Vagina (tissue), 2 donors: Measurements from ENCODE around the gene SIGLEC10.

Experiments used
- POLR2AphosphoS5 ChIP-seq, 2 donors: sonication (generic); formaldehyde crosslinking; IDR thresholded peaks; one replicate each; pipeline ENCODE4 v1.9.0; 2017; ENCODE audit warnings: antibody characterized with exemption in 2 of 2, mild to moderate bottlenecking in 2 of 2, low read depth in 1 of 2; ENCODE audit not compliant: insufficient read depth in 1 of 2
- TF ChIP-seq, protein P1 (sequence below), 3 experiments: fragments of 450-650 bp in 2 of 3; fragments of 200-600 bp in 1 of 3; sonication (generic) in 1 of 3; IDR thresholded peaks; one replicate each; pipeline ENCODE4 v1.5.1; 2017 to 2019; ENCODE audit warnings: antibody characterized with exemption in 3 of 3, mild to moderate bottlenecking in 2 of 3, moderate library complexity in 2 of 3

DNA sequence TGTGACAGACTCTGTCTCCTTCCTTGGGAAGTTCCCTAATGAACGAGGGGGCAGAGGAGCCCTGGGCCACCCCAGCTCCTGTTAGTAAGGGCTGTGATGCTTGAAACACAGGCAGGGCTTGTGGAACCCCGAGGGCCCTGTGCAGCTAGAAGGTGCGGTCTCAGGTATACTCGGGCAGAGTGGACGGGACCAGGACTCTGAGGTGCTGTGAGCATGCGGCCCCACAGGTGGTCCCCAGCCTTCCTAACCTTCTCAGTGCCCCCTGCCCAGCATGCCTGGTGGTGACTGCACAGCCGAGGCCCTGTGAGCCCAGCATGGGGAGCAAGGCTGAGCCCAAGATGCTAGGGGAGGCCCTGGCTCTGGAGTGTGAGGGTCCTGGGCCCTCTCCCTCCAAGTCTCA is 44.8 kb upstream of the SIGLEC10 start:
- TF ChIP-seq, protein P1, sequence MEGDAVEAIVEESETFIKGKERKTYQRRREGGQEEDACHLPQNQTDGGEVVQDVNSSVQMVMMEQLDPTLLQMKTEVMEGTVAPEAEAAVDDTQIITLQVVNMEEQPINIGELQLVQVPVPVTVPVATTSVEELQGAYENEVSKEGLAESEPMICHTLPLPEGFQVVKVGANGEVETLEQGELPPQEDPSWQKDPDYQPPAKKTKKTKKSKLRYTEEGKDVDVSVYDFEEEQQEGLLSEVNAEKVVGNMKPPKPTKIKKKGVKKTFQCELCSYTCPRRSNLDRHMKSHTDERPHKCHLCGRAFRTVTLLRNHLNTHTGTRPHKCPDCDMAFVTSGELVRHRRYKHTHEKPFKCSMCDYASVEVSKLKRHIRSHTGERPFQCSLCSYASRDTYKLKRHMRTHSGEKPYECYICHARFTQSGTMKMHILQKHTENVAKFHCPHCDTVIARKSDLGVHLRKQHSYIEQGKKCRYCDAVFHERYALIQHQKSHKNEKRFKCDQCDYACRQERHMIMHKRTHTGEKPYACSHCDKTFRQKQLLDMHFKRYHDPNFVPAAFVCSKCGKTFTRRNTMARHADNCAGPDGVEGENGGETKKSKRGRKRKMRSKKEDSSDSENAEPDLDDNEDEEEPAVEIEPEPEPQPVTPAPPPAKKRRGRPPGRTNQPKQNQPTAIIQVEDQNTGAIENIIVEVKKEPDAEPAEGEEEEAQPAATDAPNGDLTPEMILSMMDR (IDR thresholded peaks at IDR 0.05): no peak
- TF ChIP-seq POLR2AphosphoS5 (IDR thresholded peaks at IDR 0.05; ENCODE audit: insufficient read depth in 1 of 2, low read depth in 1 of 2): no peak
